ENCODE measurements around the gene RAET1E.
"Not testable (repeated sequence)": the region's sequence is repeated elsewhere in the genome, so short reads cannot be mapped to it uniquely, and the experiment has no call there.

RAET1E gene

GRCh38 chr6:149910721-149911151, 12.8 kb upstream of the RAET1E start:
- H3K4me1 ChIP-seq (ENCODE audit: control insufficient read depth, insufficient read depth, low read length, poor library complexity, severe bottlenecking) = no peaks in the 10 kb centered on the region
- no peak overlapping the region for H3K27ac ChIP-seq (ENCODE audit: insufficient read depth, low read length, poor library complexity, severe bottlenecking)
- H3K27me3 ChIP-seq (replicated peaks; ENCODE audit: control insufficient read depth, insufficient read depth, low read length, poor library complexity, severe bottlenecking) = no peaks in the 10 kb centered on the region
- H3K9me3 ChIP-seq (ENCODE audit: control insufficient read depth, low read length) = no peaks in the 10 kb centered on the region
- no peak for DNase-seq
- no peaks in the 10 kb centered on the region for H3K36me3 ChIP-seq (ENCODE audit: control insufficient read depth, insufficient read depth, low read length)
- no peak overlapping the region for H3K4me3 ChIP-seq (ENCODE audit: insufficient read depth, low read depth, low read length, poor library complexity, severe bottlenecking)

- Histone ChIP-seq H3K9me3 (ENCODE audit: control insufficient read depth, low read length) (no peaks in the 10 kb centered on the region), H3K4me1 (ENCODE audit: control insufficient read depth, insufficient read depth, low read length, poor library complexity, severe bottlenecking) (no peaks in the 10 kb centered on the region)
- no peak for DNase-seq
Measured at GRCh38 chr6:149909701-149910470, 12.0 kb upstream of the RAET1E start.

GRCh38 chr6:149908480-149908879, 10.6 kb upstream of the RAET1E start:
- H3K27ac ChIP-seq (ENCODE audit: insufficient read depth, low read length, poor library complexity, severe bottlenecking); H3K27me3 ChIP-seq (replicated peaks; ENCODE audit: control insufficient read depth, insufficient read depth, low read length, poor library complexity, severe bottlenecking); H3K36me3 ChIP-seq (ENCODE audit: control insufficient read depth, insufficient read depth, low read length); DNase-seq; H3K9me3 ChIP-seq (ENCODE audit: control insufficient read depth, low read length); H3K4me3 ChIP-seq (ENCODE audit: insufficient read depth, low read depth, low read length, poor library complexity, severe bottlenecking); H3K4me1 ChIP-seq (ENCODE audit: control insufficient read depth, insufficient read depth, low read length, poor library complexity, severe bottlenecking): not testable (repeated sequence)

More at GRCh38 chr6:149909701-149910470, 12.0 kb upstream of the RAET1E start:
- no peaks in the 10 kb centered on the region for H3K36me3 ChIP-seq (ENCODE audit: control insufficient read depth, insufficient read depth, low read length)
- H3K4me3 ChIP-seq (ENCODE audit: insufficient read depth, low read depth, low read length, poor library complexity, severe bottlenecking) = no peak overlapping the region
- H3K27ac ChIP-seq (ENCODE audit: insufficient read depth, low read length, poor library complexity, severe bottlenecking) = no peak overlapping the region
- H3K27me3 ChIP-seq (replicated peaks; ENCODE audit: control insufficient read depth, insufficient read depth, low read length, poor library complexity, severe bottlenecking) = no peaks in the 10 kb centered on the region

- Histone ChIP-seq H3K9me3 (ENCODE audit: control insufficient read depth, low read length) (no peaks in the 10 kb centered on the region), H3K4me3 (ENCODE audit: insufficient read depth, low read depth, low read length, poor library complexity, severe bottlenecking) (no peak overlapping the region), H3K36me3 (ENCODE audit: control insufficient read depth, insufficient read depth, low read length) (no peaks in the 10 kb centered on the region), H3K27ac (ENCODE audit: insufficient read depth, low read length, poor library complexity, severe bottlenecking) (no peak overlapping the region), H3K4me1 (ENCODE audit: control insufficient read depth, insufficient read depth, low read length, poor library complexity, severe bottlenecking) (no peaks in the 10 kb centered on the region), H3K27me3 (replicated peaks; ENCODE audit: control insufficient read depth, insufficient read depth, low read length, poor library complexity, severe bottlenecking) (no peaks in the 10 kb centered on the region)
- no peak for DNase-seq
Measured at GRCh38 chr6:149907317-149907716, 9.4 kb upstream of the RAET1E start.

- H3K27me3 ChIP-seq (replicated peaks; ENCODE audit: control insufficient read depth, insufficient read depth, low read length, poor library complexity, severe bottlenecking) = no peaks in the 10 kb centered on the region
- no peaks in the 10 kb centered on the region for H3K4me1 ChIP-seq (ENCODE audit: control insufficient read depth, insufficient read depth, low read length, poor library complexity, severe bottlenecking)
- no peak overlapping the region for H3K4me3 ChIP-seq (ENCODE audit: insufficient read depth, low read depth, low read length, poor library complexity, severe bottlenecking)
- H3K36me3 ChIP-seq (ENCODE audit: control insufficient read depth, insufficient read depth, low read length) = no peaks in the 10 kb centered on the region
- H3K27ac ChIP-seq (ENCODE audit: insufficient read depth, low read length, poor library complexity, severe bottlenecking) = no peak overlapping the region
- no peaks in the 10 kb centered on the region for H3K9me3 ChIP-seq (ENCODE audit: control insufficient read depth, low read length)
- DNase-seq = no peak
Measured at GRCh38 chr6:149906405-149906804, 8.5 kb upstream of the RAET1E start.

GRCh38 chr6:149905911-149906371, 8.0 kb upstream of the RAET1E start:
- no peak for DNase-seq
- H3K4me1 ChIP-seq (ENCODE audit: control insufficient read depth, insufficient read depth, low read length, poor library complexity, severe bottlenecking) = no peaks in the 10 kb centered on the region
- H3K4me3 ChIP-seq (ENCODE audit: insufficient read depth, low read depth, low read length, poor library complexity, severe bottlenecking) = no peak overlapping the region
- H3K9me3 ChIP-seq (ENCODE audit: control insufficient read depth, low read length) = no peaks in the 10 kb centered on the region
- H3K27me3 ChIP-seq (replicated peaks; ENCODE audit: control insufficient read depth, insufficient read depth, low read length, poor library complexity, severe bottlenecking) = no peaks in the 10 kb centered on the region
- no peak overlapping the region for H3K27ac ChIP-seq (ENCODE audit: insufficient read depth, low read length, poor library complexity, severe bottlenecking)
- no peaks in the 10 kb centered on the region for H3K36me3 ChIP-seq (ENCODE audit: control insufficient read depth, insufficient read depth, low read length)

- H3K27me3 ChIP-seq (replicated peaks; ENCODE audit: control insufficient read depth, insufficient read depth, low read length, poor library complexity, severe bottlenecking) = no peaks in the 10 kb centered on the region
- no peaks in the 10 kb centered on the region for H3K4me1 ChIP-seq (ENCODE audit: control insufficient read depth, insufficient read depth, low read length, poor library complexity, severe bottlenecking)
- no peak for DNase-seq
- no peak overlapping the region for H3K4me3 ChIP-seq (ENCODE audit: insufficient read depth, low read depth, low read length, poor library complexity, severe bottlenecking)
- no peak overlapping the region for H3K27ac ChIP-seq (ENCODE audit: insufficient read depth, low read length, poor library complexity, severe bottlenecking)
- no peaks in the 10 kb centered on the region for H3K36me3 ChIP-seq (ENCODE audit: control insufficient read depth, insufficient read depth, low read length)
- H3K9me3 ChIP-seq (ENCODE audit: control insufficient read depth, low read length) = no peaks in the 10 kb centered on the region
Measured at GRCh38 chr6:149905371-149905910, 7.5 kb upstream of the RAET1E start.

GRCh38 chr6:149904661-149905370, 6.9 kb upstream of the RAET1E start:
- no peaks in the 10 kb centered on the region for H3K27me3 ChIP-seq (replicated peaks; ENCODE audit: control insufficient read depth, insufficient read depth, low read length, poor library complexity, severe bottlenecking)
- no peaks in the 10 kb centered on the region for H3K4me1 ChIP-seq (ENCODE audit: control insufficient read depth, insufficient read depth, low read length, poor library complexity, severe bottlenecking)
- H3K4me3 ChIP-seq (ENCODE audit: insufficient read depth, low read depth, low read length, poor library complexity, severe bottlenecking) = no peak overlapping the region
- no peak overlapping the region for H3K27ac ChIP-seq (ENCODE audit: insufficient read depth, low read length, poor library complexity, severe bottlenecking)
- H3K9me3 ChIP-seq (ENCODE audit: control insufficient read depth, low read length) = no peaks in the 10 kb centered on the region
- no peaks in the 10 kb centered on the region for H3K36me3 ChIP-seq (ENCODE audit: control insufficient read depth, insufficient read depth, low read length)
- no peak for DNase-seq

GRCh38 chr6:149903938-149904611, 6.2 kb upstream of the RAET1E start:
- Histone ChIP-seq H3K27me3 (replicated peaks; ENCODE audit: control insufficient read depth, insufficient read depth, low read length, poor library complexity, severe bottlenecking) (no peaks in the 10 kb centered on the region), H3K27ac (ENCODE audit: insufficient read depth, low read length, poor library complexity, severe bottlenecking) (no peak overlapping the region), H3K36me3 (ENCODE audit: control insufficient read depth, insufficient read depth, low read length) (no peaks in the 10 kb centered on the region), H3K4me3 (ENCODE audit: insufficient read depth, low read depth, low read length, poor library complexity, severe bottlenecking) (no peak overlapping the region), H3K9me3 (ENCODE audit: control insufficient read depth, low read length) (no peaks in the 10 kb centered on the region), H3K4me1 (ENCODE audit: control insufficient read depth, insufficient read depth, low read length, poor library complexity, severe bottlenecking) (no peaks in the 10 kb centered on the region)
- DNase-seq = no peak

All from effector memory CD4-positive, alpha-beta T cell (primary cell).